ENCODE data around the gene SPG11. TPM values are rescaled to one million over a fixed set of nuclear protein-coding genes. Genes with fewer than 3 reads are reported as not detected.

Gene SPG11
- total RNA-seq, 1 experiment from 2014 or later = 38.3 TPM

- H3K4ac ChIP-seq (ENCODE audit: low read depth, low read length) = no peak overlapping the region
- H2BK20ac ChIP-seq (ENCODE audit: low read depth, low read length, poor library complexity, severe bottlenecking) = no peak overlapping the region
- H3K23ac ChIP-seq (ENCODE audit: insufficient read length, low read depth, low read length) = no peak overlapping the region
- no CpG with 5 or more reads among the region's 2 CpGs for WGBS (ENCODE audit: extremely low coverage, insufficient read length, low lambda C conversion rate)
- H3T11ph ChIP-seq (ENCODE audit: low read length) = no peak overlapping the region
- H3K27me3 Mint-ChIP-seq (ENCODE audit: low read depth) = no peaks in the 10 kb centered on the region
- no peak overlapping the region for H3K27ac ChIP-seq (ENCODE audit: insufficient read length, low read depth, low read length)
- no peaks in the 10 kb centered on the region for H3K23me2 ChIP-seq (ENCODE audit: insufficient read length, low read depth, low read length, poor library complexity, severe bottlenecking)
- no peak overlapping the region for H2BK120ac ChIP-seq (ENCODE audit: low read depth, low read length, poor library complexity, severe bottlenecking)
- no peak for TF ChIP-seq CTCF (conservative IDR thresholded peaks at IDR 0.05)
- no peak for DNase-seq
- H2AK5ac ChIP-seq (ENCODE audit: insufficient read length, low read length) = no peak overlapping the region
- no peak overlapping the region for H3K56ac ChIP-seq (ENCODE audit: insufficient read length, low read depth, low read length)
- H3K79me1 ChIP-seq (ENCODE audit: insufficient read depth, low read depth, low read length, poor library complexity, severe bottlenecking) = no peaks in the 10 kb centered on the region
- no peak overlapping the region for H2AFZ ChIP-seq (ENCODE audit: low read length)
- no peaks in the 10 kb centered on the region for H3K79me2 ChIP-seq (ENCODE audit: insufficient read depth, low read length)
- no peak overlapping the region for H3K27ac Mint-ChIP-seq
- no peak overlapping the region for H3K9ac ChIP-seq (ENCODE audit: extremely low read depth, insufficient read length, low read length)
- no peak overlapping the region for H3K4me3 Mint-ChIP-seq
- H3K9me3 ChIP-seq (ENCODE audit: control insufficient read depth, low read depth, low read length) = no peaks in the 10 kb centered on the region
- no peak overlapping the region for H2BK12ac ChIP-seq (ENCODE audit: insufficient read length, low read depth, low read length)
- H3K4me2 ChIP-seq (ENCODE audit: insufficient read depth, insufficient read length, low read length) = no peak overlapping the region
- H3K9me3 Mint-ChIP-seq = no peaks in the 10 kb centered on the region
- no peak overlapping the region for H2BK15ac ChIP-seq (ENCODE audit: low read depth, low read length)
- H4K20me1 ChIP-seq (ENCODE audit: control insufficient read depth, insufficient read depth, insufficient read length) = no peaks in the 10 kb centered on the region
- no peaks in the 10 kb centered on the region for H3K4me1 Mint-ChIP-seq
- H3K4me1 ChIP-seq (ENCODE audit: insufficient read depth, low read length) = no peaks in the 10 kb centered on the region; the same call in 1 of the 2 replicates
- no peak overlapping the region for H2BK5ac ChIP-seq (ENCODE audit: insufficient read length, low read length)
- no peak overlapping the region for H4K91ac ChIP-seq (ENCODE audit: insufficient read length, low read depth, low read length)
- H3K14ac ChIP-seq (ENCODE audit: insufficient read depth, low read length) = no peak overlapping the region
- no peak overlapping the region for H4K8ac ChIP-seq (replicated peaks; ENCODE audit: insufficient read length, low read depth, low read length)
- H3K27me3 ChIP-seq (ENCODE audit: insufficient read depth, low read length) = no peaks in the 10 kb centered on the region
- H3K36me3 Mint-ChIP-seq (ENCODE audit: insufficient read depth in 1 of 3, low read depth in 3 of 3) = peaks cover 4 to 53% (median 35%) of the 10 kb centered on the region in 3 experiments; a peak in 6 of 7 replicates
- no peak overlapping the region for H3K18ac ChIP-seq (ENCODE audit: insufficient read length, low read depth, low read length)
- H4K5ac ChIP-seq (ENCODE audit: insufficient read length, low read depth, low read length) = no peak overlapping the region
These were observed 60.3 kb downstream of the SPG11 start for GRCh38 chr15:44603126-44603525.
